Measurements from ENCODE around the gene SMG6. TPM values are rescaled to one million over a fixed set of nuclear protein-coding genes. Genes with fewer than 3 reads are reported as not detected.

The SMG6 gene
- total RNA-seq, 1 donor from 2014 or later: 28.8 TPM

- no peak for ATAC-seq
- H3K36me3 ChIP-seq: peaks cover 91% of the 10 kb centered on the region
- no peaks in the 10 kb centered on the region for H3K9me3 ChIP-seq
- TF ChIP-seq, protein P1, sequence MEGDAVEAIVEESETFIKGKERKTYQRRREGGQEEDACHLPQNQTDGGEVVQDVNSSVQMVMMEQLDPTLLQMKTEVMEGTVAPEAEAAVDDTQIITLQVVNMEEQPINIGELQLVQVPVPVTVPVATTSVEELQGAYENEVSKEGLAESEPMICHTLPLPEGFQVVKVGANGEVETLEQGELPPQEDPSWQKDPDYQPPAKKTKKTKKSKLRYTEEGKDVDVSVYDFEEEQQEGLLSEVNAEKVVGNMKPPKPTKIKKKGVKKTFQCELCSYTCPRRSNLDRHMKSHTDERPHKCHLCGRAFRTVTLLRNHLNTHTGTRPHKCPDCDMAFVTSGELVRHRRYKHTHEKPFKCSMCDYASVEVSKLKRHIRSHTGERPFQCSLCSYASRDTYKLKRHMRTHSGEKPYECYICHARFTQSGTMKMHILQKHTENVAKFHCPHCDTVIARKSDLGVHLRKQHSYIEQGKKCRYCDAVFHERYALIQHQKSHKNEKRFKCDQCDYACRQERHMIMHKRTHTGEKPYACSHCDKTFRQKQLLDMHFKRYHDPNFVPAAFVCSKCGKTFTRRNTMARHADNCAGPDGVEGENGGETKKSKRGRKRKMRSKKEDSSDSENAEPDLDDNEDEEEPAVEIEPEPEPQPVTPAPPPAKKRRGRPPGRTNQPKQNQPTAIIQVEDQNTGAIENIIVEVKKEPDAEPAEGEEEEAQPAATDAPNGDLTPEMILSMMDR (IDR thresholded peaks at IDR 0.05): no peak
- intact Hi-C loops (cut with DNase I): no loop called here
- DNase-seq: no peak
- H3K4me1 ChIP-seq: no peaks in the 10 kb centered on the region
- H3K27ac ChIP-seq: no peak overlapping the region
- H3K27me3 ChIP-seq: no peaks in the 10 kb centered on the region
- no peak overlapping the region for H3K4me3 ChIP-seq
These were observed 20.3 kb downstream of the SMG6 start for GRCh38 chr17:2283302-2283701.

DNA sequence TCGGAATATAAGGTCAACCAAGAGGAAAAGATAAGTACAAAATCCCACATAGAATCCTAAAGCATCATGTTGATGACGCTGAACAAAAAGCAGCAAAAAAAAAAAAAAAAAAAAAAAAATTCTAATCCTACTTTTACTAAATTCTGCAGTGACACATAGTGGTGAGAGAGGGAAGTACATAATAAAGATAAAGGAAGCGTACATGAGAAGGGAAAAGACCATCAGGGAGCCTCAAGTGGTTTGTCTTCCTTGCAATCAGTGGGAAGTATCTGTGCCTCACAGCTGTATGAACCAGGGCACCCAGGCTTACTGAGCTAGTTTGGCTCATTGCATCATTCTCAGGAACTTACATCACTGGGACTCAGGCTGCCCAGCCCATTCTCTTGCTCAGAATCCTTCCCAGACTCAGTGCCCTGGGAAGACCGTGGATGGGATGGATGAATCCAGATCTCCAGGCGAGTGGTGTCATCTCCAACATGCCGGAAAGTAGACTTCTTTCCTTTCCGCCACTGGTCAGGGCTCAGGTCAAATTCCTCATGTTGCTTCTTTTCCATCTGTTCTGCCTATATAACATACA is 21.2 kb downstream of the SMG6 start:
- Histone ChIP-seq H3K9me3 (no peaks in the 10 kb centered on the region), H3K36me3 (peaks cover 82% of the 10 kb centered on the region), H3K4me3 (no peak overlapping the region), H3K27ac (no peak overlapping the region), H3K27me3 (no peaks in the 10 kb centered on the region), H3K4me1 (no peaks in the 10 kb centered on the region)
- intact Hi-C loops (cut with DNase I): no loop called here
- ATAC-seq: peak; percentile 76
- DNase-seq: no peak
- TF ChIP-seq, protein P1 (IDR thresholded peaks at IDR 0.05): peak; percentile 70

GRCh38 chr17:2279707-2280106 is 23.9 kb downstream of the SMG6 start:
- Histone ChIP-seq H3K9me3 (no peaks in the 10 kb centered on the region), H3K4me3 (no peak overlapping the region), H3K36me3 (peaks cover 65% of the 10 kb centered on the region), H3K4me1 (no peaks in the 10 kb centered on the region), H3K27ac (no peak overlapping the region), H3K27me3 (no peaks in the 10 kb centered on the region)
- TF ChIP-seq, protein P1 (IDR thresholded peaks at IDR 0.05): no peak
- intact Hi-C loops (cut with DNase I): no loop called here
- ATAC-seq (no peak), DNase-seq (no peak)

GRCh38 chr17:2277429-2278170 is 26.0 kb downstream of the SMG6 start:
- TF ChIP-seq, protein P1 (IDR thresholded peaks at IDR 0.05): no peak
- H3K27me3 ChIP-seq: no peaks in the 10 kb centered on the region
- intact Hi-C loops (cut with DNase I): no loop called here
- DNase-seq (no peak), ATAC-seq (no peak)
- no peak overlapping the region for H3K27ac ChIP-seq
- no peak overlapping the region for H3K4me3 ChIP-seq
- H3K9me3 ChIP-seq: no peaks in the 10 kb centered on the region
- H3K36me3 ChIP-seq: peaks cover 44% of the 10 kb centered on the region
- H3K4me1 ChIP-seq: no peaks in the 10 kb centered on the region

DNA sequence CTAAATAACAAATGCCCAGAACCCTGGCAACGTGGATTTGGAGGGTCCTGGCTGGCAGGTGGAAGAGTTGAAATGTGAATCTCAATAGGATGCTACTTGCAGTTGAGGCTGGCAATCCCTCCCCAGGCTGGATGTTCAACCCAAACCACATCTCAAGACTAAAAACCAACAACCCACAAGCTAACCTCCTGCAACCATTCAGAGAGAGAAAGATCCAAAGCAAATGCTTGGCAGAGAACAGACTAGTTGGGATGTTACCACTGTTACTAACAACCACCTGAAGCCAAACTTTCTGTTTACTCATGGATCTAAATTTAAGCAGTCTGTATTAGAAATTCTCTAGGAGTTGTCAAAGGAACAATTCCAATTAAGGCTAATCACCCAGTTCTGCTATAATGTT is 27.9 kb downstream of the SMG6 start:
- H3K4me3 ChIP-seq: no peak overlapping the region
- H3K9me3 ChIP-seq: no peaks in the 10 kb centered on the region
- H3K27me3 ChIP-seq: no peaks in the 10 kb centered on the region
- TF ChIP-seq, protein P1 (IDR thresholded peaks at IDR 0.05): no peak
- H3K36me3 ChIP-seq: peaks cover 35% of the 10 kb centered on the region
- no peaks in the 10 kb centered on the region for H3K4me1 ChIP-seq
- no peak for ATAC-seq
- intact Hi-C loops (cut with DNase I): no loop called here
- DNase-seq: no peak
- H3K27ac ChIP-seq: no peak overlapping the region
